Central memory CD8-positive, alpha-beta T cell (primary cell): ENCODE results near the gene FLT1.

Experiments
- ATAC-seq: fragments of 150-1000 bp; cut with Tn5 transposase; replicated peaks from 2 replicates; pipeline ENCODE4 v1.10.0; 2022; ENCODE audit warnings: mild to moderate bottlenecking, moderate FRiP score, moderate number of reproducible peaks; ENCODE audit not compliant: poor library complexity, severe bottlenecking; ENCODE audit errors: extremely low read depth
- DNase-seq, 2 donors: peaks; one replicate each; pipeline ENCODE4 v3.0.0; 2021; ENCODE audit warnings: low spot score in 2 of 2
- H3K27ac Mint-ChIP-seq: one replicate; pipeline ENCODE4 v1.8.0; 2022; ENCODE audit warnings: low read depth, mild to moderate bottlenecking, moderate library complexity, mixed read lengths
- H3K27me3 Mint-ChIP-seq: one replicate; pipeline ENCODE4 v1.8.0; 2022; ENCODE audit warnings: mixed read lengths
- H3K36me3 Mint-ChIP-seq: one replicate; pipeline ENCODE4 v1.8.0; 2022; ENCODE audit warnings: mild to moderate bottlenecking, moderate library complexity, mixed read lengths; ENCODE audit not compliant: insufficient read depth
- H3K4me1 Mint-ChIP-seq: one replicate; pipeline ENCODE4 v1.8.0; 2022; ENCODE audit warnings: mixed read lengths
- H3K4me3 Mint-ChIP-seq: one replicate; pipeline ENCODE4 v1.8.0; 2022; ENCODE audit warnings: mild to moderate bottlenecking, moderate library complexity, mixed read lengths
- H3K9me3 Mint-ChIP-seq: one replicate; pipeline ENCODE4 v1.8.0; 2022; ENCODE audit warnings: mixed read lengths

Gene FLT1

DNA sequence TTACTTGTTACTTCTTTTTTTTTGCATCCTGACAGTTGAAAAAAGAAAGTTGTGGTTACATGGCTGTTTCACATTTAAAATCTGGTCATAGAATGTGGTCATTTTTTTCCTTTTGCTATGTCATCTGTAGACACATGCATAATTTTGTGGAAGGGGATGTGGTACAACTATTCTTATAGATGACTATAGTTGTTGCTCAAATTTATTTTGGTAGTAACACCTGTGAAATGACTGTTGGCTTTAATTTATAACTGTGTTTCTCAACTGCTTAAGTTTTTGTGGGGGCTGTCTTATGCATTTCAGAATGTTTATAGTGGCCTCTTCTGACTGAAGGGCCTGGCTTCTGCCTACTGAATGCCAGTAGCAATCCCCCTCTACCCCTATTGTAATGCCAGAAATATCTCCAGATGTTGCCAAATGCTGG lies 226.1 kb downstream of the FLT1 start:
- Mint-ChIP-seq H3K27me3 (no peaks in the 10 kb centered on the region), H3K4me3 (no peak overlapping the region), H3K36me3 (peaks cover 33% of the 10 kb centered on the region), H3K27ac (peak overlapping the region; percentile 65), H3K9me3 (no peaks in the 10 kb centered on the region), H3K4me1 (peaks cover 9% of the 10 kb centered on the region)
- peak; percentile 94 for ATAC-seq
- DNase-seq: no peak

- no peak overlapping the region for H3K4me3 Mint-ChIP-seq
- DNase-seq: no peak
- H3K4me1 Mint-ChIP-seq: peaks cover 9% of the 10 kb centered on the region
- no peak for ATAC-seq
- H3K27me3 Mint-ChIP-seq: no peaks in the 10 kb centered on the region
- H3K27ac Mint-ChIP-seq: no peak overlapping the region
- peaks cover 38% of the 10 kb centered on the region for H3K36me3 Mint-ChIP-seq
- H3K9me3 Mint-ChIP-seq: no peaks in the 10 kb centered on the region
Observed at GRCh38 chr13:28267497-28267896, 227.4 kb downstream of the FLT1 start.

- ATAC-seq: no peak
- H3K27me3 Mint-ChIP-seq: no peaks in the 10 kb centered on the region
- H3K4me1 Mint-ChIP-seq: peaks cover 16% of the 10 kb centered on the region
- no peak overlapping the region for H3K4me3 Mint-ChIP-seq
- DNase-seq: no peak
- H3K27ac Mint-ChIP-seq: peak overlapping the region; percentile 74
- H3K9me3 Mint-ChIP-seq: no peaks in the 10 kb centered on the region
- H3K36me3 Mint-ChIP-seq: peaks cover 53% of the 10 kb centered on the region
Observed at GRCh38 chr13:28258417-28258816, 236.5 kb downstream of the FLT1 start.

DNA sequence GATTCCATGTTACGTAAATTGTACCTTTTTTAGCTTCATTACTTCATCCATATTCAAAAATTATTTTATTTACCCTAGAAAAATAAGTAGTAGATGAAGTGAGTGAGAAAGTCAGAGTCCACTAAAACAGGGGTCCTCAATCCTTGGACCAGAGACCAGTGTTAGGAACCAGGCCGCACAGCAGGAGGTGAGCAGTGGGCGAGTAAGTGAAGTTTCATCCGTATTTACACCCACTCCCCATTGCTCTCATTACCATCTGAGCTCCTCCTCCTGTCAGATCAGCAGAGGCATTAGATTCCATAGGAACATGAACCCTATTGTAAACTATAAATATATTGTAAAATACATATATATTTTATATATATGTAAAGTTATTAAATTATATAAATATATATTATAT lies 237.6 kb downstream of the FLT1 start:
- Mint-ChIP-seq H3K4me1 (peaks cover 24% of the 10 kb centered on the region), H3K27me3 (no peaks in the 10 kb centered on the region), H3K9me3 (no peaks in the 10 kb centered on the region), H3K27ac (no peak overlapping the region), H3K4me3 (no peak overlapping the region), H3K36me3 (peaks cover 46% of the 10 kb centered on the region)
- DNase-seq: no peak
- no peak for ATAC-seq

GRCh38 chr13:28252547-28252946 lies 242.4 kb downstream of the FLT1 start:
- Mint-ChIP-seq H3K9me3 (no peaks in the 10 kb centered on the region), H3K27ac (no peak overlapping the region), H3K4me3 (no peak overlapping the region), H3K36me3 (peaks cover 30% of the 10 kb centered on the region), H3K27me3 (no peaks in the 10 kb centered on the region), H3K4me1 (peaks cover 61% of the 10 kb centered on the region)
- DNase-seq (no peak), ATAC-seq (no peak)

DNA sequence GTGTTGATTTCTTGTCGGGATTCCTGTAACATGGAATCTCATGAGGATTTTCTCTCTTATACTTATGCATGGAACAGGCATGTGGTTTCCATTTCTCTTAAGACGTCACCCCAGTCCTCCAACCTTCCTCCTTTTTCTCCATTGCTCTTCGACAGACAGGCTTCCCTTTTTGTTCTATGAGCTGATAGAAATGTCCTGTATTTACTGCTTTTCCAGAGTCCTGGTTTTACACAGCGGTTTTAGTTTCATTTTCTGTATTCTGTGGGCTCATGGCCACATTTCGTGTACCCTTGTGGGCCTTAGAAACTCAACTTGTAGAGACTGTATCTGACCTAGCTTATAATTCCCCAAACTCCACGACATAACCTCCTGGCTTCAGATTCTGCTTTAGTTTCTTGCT lies 243.5 kb downstream of the FLT1 start:
- Mint-ChIP-seq H3K36me3 (peaks cover 24% of the 10 kb centered on the region), H3K4me3 (no peak overlapping the region), H3K9me3 (no peaks in the 10 kb centered on the region), H3K27me3 (no peaks in the 10 kb centered on the region), H3K4me1 (peaks cover 65% of the 10 kb centered on the region), H3K27ac (no peak overlapping the region)
- ATAC-seq (no peak), DNase-seq (no peak)

GRCh38 chr13:28250542-28250941 lies 244.4 kb downstream of the FLT1 start:
- no peak for ATAC-seq
- no peaks in the 10 kb centered on the region for H3K27me3 Mint-ChIP-seq
- no peak for DNase-seq
- peaks cover 21% of the 10 kb centered on the region for H3K36me3 Mint-ChIP-seq
- no peak overlapping the region for H3K27ac Mint-ChIP-seq
- H3K9me3 Mint-ChIP-seq: no peaks in the 10 kb centered on the region
- H3K4me3 Mint-ChIP-seq: no peak overlapping the region
- H3K4me1 Mint-ChIP-seq: peaks cover 74% of the 10 kb centered on the region
